ENCODE results near the gene M1AP.
A peak's percentile ranks its signal among the peaks of the same experiment; 100 is the strongest.

Gene M1AP

GRCh38 chr2:74585406-74586185 lies 62.5 kb downstream of the M1AP start:
- no peak overlapping the region for H3K4me3 ChIP-seq (ENCODE audit: low read length)
- H3F3A ChIP-seq (ENCODE audit: control insufficient read depth, insufficient read depth), result no peaks in the 10 kb centered on the region
- 0 out of 2 replicates have a peak, but pooled peaks cover 9% of the 10 kb centered on the region for H3K27me3 ChIP-seq (ENCODE audit: control insufficient read depth, low read length)

DNA sequence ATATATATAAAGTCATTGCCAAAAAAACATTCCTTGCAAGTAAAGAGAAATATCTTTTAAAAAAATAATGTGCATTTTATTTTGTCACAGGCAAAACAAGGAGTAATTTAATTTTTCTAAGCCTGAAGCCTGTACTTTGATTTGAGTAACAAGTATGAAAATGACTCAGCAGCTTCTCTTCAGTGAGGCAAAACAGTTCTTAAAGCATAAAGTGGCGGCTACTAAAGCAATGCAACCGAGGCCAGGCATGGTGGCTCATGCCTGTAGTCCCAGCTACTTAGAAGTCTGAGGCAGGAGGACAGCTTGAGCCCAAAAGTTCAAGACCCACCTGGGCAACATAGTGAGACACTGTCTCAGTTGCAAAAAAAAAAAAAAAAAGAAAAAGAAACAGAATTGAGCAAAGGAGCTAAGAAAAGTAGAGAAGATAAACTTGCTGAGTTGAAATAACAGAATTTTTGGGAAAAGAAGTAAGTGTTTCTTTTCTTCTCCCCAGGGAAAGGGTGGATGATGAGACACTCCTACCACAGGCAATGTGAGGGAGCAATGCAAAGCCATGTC lies 64.0 kb downstream of the M1AP start:
- Histone ChIP-seq H3K36me3 (ENCODE audit: control insufficient read depth, low read length) (no peaks in the 10 kb centered on the region), H3K4me1 (ENCODE audit: control insufficient read depth, low read length) (peaks cover 6% of the 10 kb centered on the region), H3K9me3 (ENCODE audit: control insufficient read depth, insufficient read depth, low read length) (no peaks in the 10 kb centered on the region), H3K27me3 (ENCODE audit: control insufficient read depth, low read length) (0 out of 2 replicates have a peak, but pooled peaks cover 2% of the 10 kb centered on the region), H3F3A (ENCODE audit: control insufficient read depth, insufficient read depth) (no peaks in the 10 kb centered on the region), H3K79me2 (ENCODE audit: control insufficient read depth, low read length) (no peaks in the 10 kb centered on the region), H3K27ac (ENCODE audit: low read depth, low read length) (no peak overlapping the region), H3K9me2 (replicated peaks; ENCODE audit: control insufficient read depth, low read length) (no peaks in the 10 kb centered on the region), H3K4me2 (ENCODE audit: low read length) (no peak overlapping the region), H4K20me1 (ENCODE audit: control insufficient read depth, insufficient read depth, low read depth, low read length) (no peaks in the 10 kb centered on the region), H3K4me3 (ENCODE audit: low read length) (no peak overlapping the region)
- TF ChIP-seq EZH2phosphoT487 (IDR thresholded peaks at IDR 0.05; ENCODE audit: borderline replicate concordance, low read length) (no peak), CTCF (IDR thresholded peaks at IDR 0.05; ENCODE audit: low read depth, low read length, poor library complexity, severe bottlenecking) (no peak)

More at GRCh38 chr2:74585406-74586185, 62.5 kb downstream of the M1AP start:
- H3K9me3 ChIP-seq (ENCODE audit: control insufficient read depth, insufficient read depth, low read length), result no peaks in the 10 kb centered on the region
- no peaks in the 10 kb centered on the region for H3K9me2 ChIP-seq (replicated peaks; ENCODE audit: control insufficient read depth, low read length)
- no peak overlapping the region for H3K27ac ChIP-seq (ENCODE audit: low read depth, low read length)
- H3K36me3 ChIP-seq (ENCODE audit: control insufficient read depth, low read length), result no peaks in the 10 kb centered on the region
- peak overlapping the region; percentile 15; the same call in 1 of the 2 replicates for H3K4me2 ChIP-seq (ENCODE audit: low read length)
- peak; percentile 28 for TF ChIP-seq CTCF (IDR thresholded peaks at IDR 0.05; ENCODE audit: low read depth, low read length, poor library complexity, severe bottlenecking)
- TF ChIP-seq EZH2phosphoT487 (IDR thresholded peaks at IDR 0.05; ENCODE audit: borderline replicate concordance, low read length), result no peak
- peaks cover 6% of the 10 kb centered on the region for H3K4me1 ChIP-seq (ENCODE audit: control insufficient read depth, low read length)
- H3K79me2 ChIP-seq (ENCODE audit: control insufficient read depth, low read length), result no peaks in the 10 kb centered on the region
- no peaks in the 10 kb centered on the region for H4K20me1 ChIP-seq (ENCODE audit: control insufficient read depth, insufficient read depth, low read depth, low read length)

GRCh38 chr2:74583504-74583903 lies 64.6 kb downstream of the M1AP start:
- H3K4me3 ChIP-seq (ENCODE audit: low read length), result no peak overlapping the region
- no peaks in the 10 kb centered on the region for H3K9me2 ChIP-seq (replicated peaks; ENCODE audit: control insufficient read depth, low read length)
- no peaks in the 10 kb centered on the region for H4K20me1 ChIP-seq (ENCODE audit: control insufficient read depth, insufficient read depth, low read depth, low read length)
- H3K9me3 ChIP-seq (ENCODE audit: control insufficient read depth, insufficient read depth, low read length), result no peaks in the 10 kb centered on the region
- TF ChIP-seq EZH2phosphoT487 (IDR thresholded peaks at IDR 0.05; ENCODE audit: borderline replicate concordance, low read length), result no peak
- no peak for TF ChIP-seq CTCF (IDR thresholded peaks at IDR 0.05; ENCODE audit: low read depth, low read length, poor library complexity, severe bottlenecking)
- no peaks in the 10 kb centered on the region for H3F3A ChIP-seq (ENCODE audit: control insufficient read depth, insufficient read depth)
- H3K36me3 ChIP-seq (ENCODE audit: control insufficient read depth, low read length), result no peaks in the 10 kb centered on the region
- no peak overlapping the region for H3K27ac ChIP-seq (ENCODE audit: low read depth, low read length)
- no peaks in the 10 kb centered on the region for H3K79me2 ChIP-seq (ENCODE audit: control insufficient read depth, low read length)
- peaks cover 6% of the 10 kb centered on the region for H3K4me1 ChIP-seq (ENCODE audit: control insufficient read depth, low read length)
- no peaks in the 10 kb centered on the region for H3K27me3 ChIP-seq (ENCODE audit: control insufficient read depth, low read length)
- no peak overlapping the region for H3K4me2 ChIP-seq (ENCODE audit: low read length)
